ENCODE results near the gene APOE.

Gene APOE

GRCh38 chr19:44867578-44867977, 38.0 kb upstream of the APOE start:
- in situ Hi-C loops (cut with MboI; ENCODE audit: low pct_unique_long_range_greater_than_20kb, low sequenced_read_pairs, unreplicated experiment): no loop called here
- DNase-seq (ENCODE audit: low spot score): no peak
- TF ChIP-seq, protein P1, sequence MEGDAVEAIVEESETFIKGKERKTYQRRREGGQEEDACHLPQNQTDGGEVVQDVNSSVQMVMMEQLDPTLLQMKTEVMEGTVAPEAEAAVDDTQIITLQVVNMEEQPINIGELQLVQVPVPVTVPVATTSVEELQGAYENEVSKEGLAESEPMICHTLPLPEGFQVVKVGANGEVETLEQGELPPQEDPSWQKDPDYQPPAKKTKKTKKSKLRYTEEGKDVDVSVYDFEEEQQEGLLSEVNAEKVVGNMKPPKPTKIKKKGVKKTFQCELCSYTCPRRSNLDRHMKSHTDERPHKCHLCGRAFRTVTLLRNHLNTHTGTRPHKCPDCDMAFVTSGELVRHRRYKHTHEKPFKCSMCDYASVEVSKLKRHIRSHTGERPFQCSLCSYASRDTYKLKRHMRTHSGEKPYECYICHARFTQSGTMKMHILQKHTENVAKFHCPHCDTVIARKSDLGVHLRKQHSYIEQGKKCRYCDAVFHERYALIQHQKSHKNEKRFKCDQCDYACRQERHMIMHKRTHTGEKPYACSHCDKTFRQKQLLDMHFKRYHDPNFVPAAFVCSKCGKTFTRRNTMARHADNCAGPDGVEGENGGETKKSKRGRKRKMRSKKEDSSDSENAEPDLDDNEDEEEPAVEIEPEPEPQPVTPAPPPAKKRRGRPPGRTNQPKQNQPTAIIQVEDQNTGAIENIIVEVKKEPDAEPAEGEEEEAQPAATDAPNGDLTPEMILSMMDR (IDR thresholded peaks at IDR 0.05; ENCODE audit: extremely low read depth, insufficient read depth, missing control alignments): no peak

GRCh38 chr19:44869733-44870470, 35.7 kb upstream of the APOE start:
- in situ Hi-C loops (cut with MboI; ENCODE audit: low pct_unique_long_range_greater_than_20kb, low sequenced_read_pairs, unreplicated experiment): no loop called here
- DNase-seq (ENCODE audit: low spot score): no peak
- TF ChIP-seq, protein P1 (IDR thresholded peaks at IDR 0.05; ENCODE audit: extremely low read depth, insufficient read depth, missing control alignments): no peak

GRCh38 chr19:44871809-44872208, 33.8 kb upstream of the APOE start:
- TF ChIP-seq, protein P1 (IDR thresholded peaks at IDR 0.05; ENCODE audit: extremely low read depth, insufficient read depth, missing control alignments): no peak
- in situ Hi-C loops (cut with MboI; ENCODE audit: low pct_unique_long_range_greater_than_20kb, low sequenced_read_pairs, unreplicated experiment): no loop called here
- DNase-seq (ENCODE audit: low spot score): no peak

- in situ Hi-C loops (cut with MboI; ENCODE audit: low pct_unique_long_range_greater_than_20kb, low sequenced_read_pairs, unreplicated experiment): no loop called here
- TF ChIP-seq, protein P1 (IDR thresholded peaks at IDR 0.05; ENCODE audit: extremely low read depth, insufficient read depth, missing control alignments): no peak
- no peak for DNase-seq (ENCODE audit: low spot score)
Observed at GRCh38 chr19:44872661-44873060, 32.9 kb upstream of the APOE start.

- TF ChIP-seq, protein P1 (IDR thresholded peaks at IDR 0.05; ENCODE audit: extremely low read depth, insufficient read depth, missing control alignments): no peak
- in situ Hi-C loops (cut with MboI; ENCODE audit: low pct_unique_long_range_greater_than_20kb, low sequenced_read_pairs, unreplicated experiment): no loop called here
- no peak for DNase-seq (ENCODE audit: low spot score)
Observed at GRCh38 chr19:44874317-44874716, 31.3 kb upstream of the APOE start.

- no peak for DNase-seq (ENCODE audit: low spot score)
- in situ Hi-C loops (cut with MboI; ENCODE audit: low pct_unique_long_range_greater_than_20kb, low sequenced_read_pairs, unreplicated experiment): no loop called here
- TF ChIP-seq, protein P1 (IDR thresholded peaks at IDR 0.05; ENCODE audit: extremely low read depth, insufficient read depth, missing control alignments): no peak
Observed at GRCh38 chr19:44875666-44876451, 29.7 kb upstream of the APOE start.
